VCaP (cell line): ENCODE results near the gene SNTG2.

Experiments used
- H3K27ac ChIP-seq: fragments of 450-650 bp; 2 replicates; pipeline ENCODE4 v1.5.1; 2017
- CTCF ChIP-seq: fragments of 450-650 bp; conservative IDR thresholded peaks from 2 replicates; pipeline ENCODE4 v1.5.1; 2017; ENCODE audit warnings: mild to moderate bottlenecking, moderate library complexity

Gene SNTG2

GRCh38 chr2:1136067-1136466 lies 185.4 kb downstream of the SNTG2 start:
- peak; percentile 78 for TF ChIP-seq CTCF
- no peak overlapping the region for H3K27ac ChIP-seq

- no peak overlapping the region for H3K27ac ChIP-seq
- no peak for TF ChIP-seq CTCF
Observed at GRCh38 chr2:1136846-1137245, 186.2 kb downstream of the SNTG2 start.

GRCh38 chr2:1137264-1137663 lies 186.6 kb downstream of the SNTG2 start:
- H3K27ac ChIP-seq: no peak overlapping the region

GRCh38 chr2:1137913-1138391 lies 187.3 kb downstream of the SNTG2 start:
- H3K27ac ChIP-seq: no peak overlapping the region
- no peak for TF ChIP-seq CTCF

More at GRCh38 chr2:1137264-1137663, 186.6 kb downstream of the SNTG2 start:
- no peak for TF ChIP-seq CTCF

GRCh38 chr2:1140389-1141003 lies 189.8 kb downstream of the SNTG2 start:
- peak; percentile 89 for TF ChIP-seq CTCF
- H3K27ac ChIP-seq: no peak overlapping the region

- no peak for TF ChIP-seq CTCF
- H3K27ac ChIP-seq: no peak overlapping the region
Observed at GRCh38 chr2:1141079-1141478, 190.4 kb downstream of the SNTG2 start.

- TF ChIP-seq CTCF: no peak
- H3K27ac ChIP-seq: no peak overlapping the region
Observed at GRCh38 chr2:1143129-1143528, 192.5 kb downstream of the SNTG2 start.
